ENCODE data around the gene ADARB1.

DNA sequence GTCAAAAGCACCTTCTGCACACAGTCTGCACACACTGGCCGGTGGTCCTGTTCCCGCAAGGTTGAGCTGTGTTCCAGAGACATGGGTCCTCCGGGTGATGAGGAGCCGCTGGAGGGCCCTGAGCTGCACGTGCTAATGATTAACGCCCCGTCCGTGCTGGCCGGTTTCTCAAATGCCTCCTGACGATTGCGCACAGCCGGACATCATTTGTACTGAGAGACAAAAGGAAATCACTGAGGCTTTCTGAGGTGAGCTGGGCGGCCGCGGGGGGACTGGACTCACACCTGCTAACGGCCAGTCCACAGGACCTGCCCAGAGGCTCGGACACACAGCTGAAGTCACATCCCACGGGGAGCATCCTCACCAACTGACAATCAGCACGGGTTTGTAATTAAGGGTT, 184.1 kb downstream of the ADARB1 start:
- no peak for TF ChIP-seq POLR2A (IDR thresholded peaks at IDR 0.05; ENCODE audit: low read depth, low read length)
- TF ChIP-seq POLR2AphosphoS5 (IDR thresholded peaks at IDR 0.05; ENCODE audit: low read depth, low read length): no peak
- no peak for TF ChIP-seq TAF1 (IDR thresholded peaks at IDR 0.05; ENCODE audit: borderline replicate concordance, low read depth, low read length)

All from GM12892 (cell line).